ENCODE results near the gene LAT. TPM values are rescaled to one million over a fixed set of nuclear protein-coding genes. Genes with fewer than 3 reads are reported as not detected.

LAT gene
- total and polyA plus RNA-seq, 2 of the 4 experiments (the other 2 are of a cell fraction), result 0.18 to 7.4 TPM

DNA sequence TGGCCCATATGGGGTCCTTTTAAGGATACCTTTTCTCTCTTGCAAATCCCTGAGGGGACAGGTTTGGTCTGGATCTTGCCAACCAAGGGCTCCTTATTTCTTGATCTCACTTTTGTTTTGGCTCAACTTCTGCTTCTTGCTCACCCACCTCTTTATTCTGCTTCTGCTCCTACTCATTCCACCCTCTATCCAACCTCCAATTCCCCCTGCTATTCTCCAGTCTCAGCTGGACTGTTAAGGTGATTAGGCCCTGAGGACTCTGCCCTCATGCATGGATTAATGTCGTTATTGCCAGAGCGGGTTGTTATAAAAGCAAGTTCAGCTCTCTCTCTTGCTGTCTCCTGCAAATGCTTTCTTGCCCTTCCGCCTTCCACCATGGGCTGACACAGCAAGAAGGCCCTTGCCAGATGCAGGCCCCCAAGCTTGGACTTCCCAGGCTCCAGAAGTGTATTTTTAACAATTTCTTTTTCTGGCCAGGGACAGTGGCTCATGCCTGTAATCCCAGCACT lies 29.8 kb downstream of the LAT start:
- no peak overlapping the region for H4K91ac ChIP-seq (ENCODE audit: insufficient read depth, low read depth, low read length)
- no peak overlapping the region for H2BK20ac ChIP-seq (ENCODE audit: low read depth, low read length)
- no TSS peak for BruUV-seq (replicated peaks)
- H2AK5ac ChIP-seq (ENCODE audit: low read depth, low read length), result no peak overlapping the region
- H2BK15ac ChIP-seq (ENCODE audit: low read depth, low read length), result no peak overlapping the region
- WGBS, 2 experiments (ENCODE audit: extremely low coverage in 2 of 2, insufficient read length in 1 of 2), result no CpG with 5 or more reads among the region's 3 CpGs
- ATAC-seq (ENCODE audit: low read depth) (no peak), DNase-seq (no peak)
- CTCF ChIA-PET, result interaction anchor here (0.8 kb wide), 1 partner anchor 10 kb away, joined by 3 read pairs; no protein-coding TSS in a partner anchor
- no peaks in the 10 kb centered on the region for H3K9me1 ChIP-seq (ENCODE audit: insufficient read depth, low read length)
- H3K79me1 ChIP-seq (ENCODE audit: low read depth in 1 of 2, low read length in 2 of 2), result no peaks in the 10 kb centered on the region
- H2AFZ ChIP-seq (replicated peaks; ENCODE audit: low read length, poor library complexity), result no peak overlapping the region
- no peak overlapping the region for H2BK5ac ChIP-seq (ENCODE audit: low read depth, low read length, poor library complexity, severe bottlenecking)
- no peak overlapping the region for H3K9ac ChIP-seq (ENCODE audit: low read depth, low read length)
- TF ChIP-seq CHD1 (IDR thresholded peaks at IDR 0.05; ENCODE audit: low read depth, low read length) (no peak), BHLHE40 (IDR thresholded peaks at IDR 0.05; ENCODE audit: low read depth, low read length) (no peak), CTCF (conservative IDR thresholded peaks at IDR 0.05; ENCODE audit: low read depth, low read length) (no peak), NFE2L2 (IDR thresholded peaks at IDR 0.05; ENCODE audit: low read depth, low read length) (no peak)
- TF ChIP-seq, protein P1, sequence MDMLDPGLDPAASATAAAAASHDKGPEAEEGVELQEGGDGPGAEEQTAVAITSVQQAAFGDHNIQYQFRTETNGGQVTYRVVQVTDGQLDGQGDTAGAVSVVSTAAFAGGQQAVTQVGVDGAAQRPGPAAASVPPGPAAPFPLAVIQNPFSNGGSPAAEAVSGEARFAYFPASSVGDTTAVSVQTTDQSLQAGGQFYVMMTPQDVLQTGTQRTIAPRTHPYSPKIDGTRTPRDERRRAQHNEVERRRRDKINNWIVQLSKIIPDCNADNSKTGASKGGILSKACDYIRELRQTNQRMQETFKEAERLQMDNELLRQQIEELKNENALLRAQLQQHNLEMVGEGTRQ (IDR thresholded peaks at IDR 0.05; ENCODE audit: low read depth, low read length), result no peak
- no peak overlapping the region for H3K56ac ChIP-seq (ENCODE audit: extremely low read depth, insufficient read depth, low read length)
- no peaks in the 10 kb centered on the region for H4K20me1 ChIP-seq (ENCODE audit: insufficient read depth, low read length)
- H3K23ac ChIP-seq (ENCODE audit: low read depth, low read length), result no peak overlapping the region
- H3K27me3 ChIP-seq (ENCODE audit: control insufficient read depth, insufficient read depth, low read length), result no peaks in the 10 kb centered on the region; the same call in 1 of the 2 replicates
- H3K4me2 ChIP-seq (ENCODE audit: low read depth, low read length), result no peak overlapping the region
- H3K14ac ChIP-seq (replicated peaks; ENCODE audit: low read depth, low read length), result no peak overlapping the region
- no peak overlapping the region; the same call in 1 of the 2 replicates for H3K18ac ChIP-seq (ENCODE audit: low read depth, low read length)
- H3K4me1 ChIP-seq (ENCODE audit: control insufficient read depth, insufficient read depth, low read length), result peaks cover 2% of the 10 kb centered on the region; the same call in 1 of the 2 replicates
- H2BK120ac ChIP-seq (ENCODE audit: low read depth, low read length), result no peak overlapping the region
- H3K9me3 ChIP-seq (ENCODE audit: control insufficient read depth, insufficient read depth, low read length), result no peaks in the 10 kb centered on the region
- dilution Hi-C loops (cut with HindIII; ENCODE audit: low sequenced_read_pairs, unreplicated experiment) (no loop called here), intact Hi-C loops (cut with micrococcal nuclease) (no loop called here), in situ Hi-C loops (cut with MboI; ENCODE audit: low sequenced_read_pairs) (no loop called here)
- no peak overlapping the region; the same call in 1 of the 2 replicates for H3K27ac ChIP-seq (ENCODE audit: insufficient read depth, low read length)
- POLR2A ChIA-PET (ENCODE audit: unreplicated experiment), result no interaction called here
- H2AK9ac ChIP-seq (replicated peaks; ENCODE audit: low read depth, low read length, poor library complexity), result no peak overlapping the region
- H4K8ac ChIP-seq (ENCODE audit: low read depth in 2 of 2, low read length in 2 of 2), result no peak overlapping the region
- no peaks in the 10 kb centered on the region for H3K36me3 ChIP-seq (ENCODE audit: control insufficient read depth, insufficient read depth, low read length)
- H4K5ac ChIP-seq (ENCODE audit: low read depth, low read length), result no peak overlapping the region; the same call in 1 of the 2 replicates
- H3K4ac ChIP-seq (ENCODE audit: low read depth, low read length), result no peak overlapping the region
- no peak overlapping the region for H3K4me3 ChIP-seq (ENCODE audit: insufficient read depth, low read depth, low read length)
